Measurements from ENCODE around the gene BUD13.

The BUD13 gene

GRCh38 chr11:116718955-116719501, 53.8 kb downstream of the BUD13 start:
- DNase-seq (no peak), ATAC-seq (no peak)

GRCh38 chr11:116716621-116717020, 56.2 kb downstream of the BUD13 start:
- no peak for DNase-seq
- no peak for ATAC-seq

GRCh38 chr11:116715383-116715782, 57.4 kb downstream of the BUD13 start:
- no peak for ATAC-seq
- no peak for DNase-seq

DNA sequence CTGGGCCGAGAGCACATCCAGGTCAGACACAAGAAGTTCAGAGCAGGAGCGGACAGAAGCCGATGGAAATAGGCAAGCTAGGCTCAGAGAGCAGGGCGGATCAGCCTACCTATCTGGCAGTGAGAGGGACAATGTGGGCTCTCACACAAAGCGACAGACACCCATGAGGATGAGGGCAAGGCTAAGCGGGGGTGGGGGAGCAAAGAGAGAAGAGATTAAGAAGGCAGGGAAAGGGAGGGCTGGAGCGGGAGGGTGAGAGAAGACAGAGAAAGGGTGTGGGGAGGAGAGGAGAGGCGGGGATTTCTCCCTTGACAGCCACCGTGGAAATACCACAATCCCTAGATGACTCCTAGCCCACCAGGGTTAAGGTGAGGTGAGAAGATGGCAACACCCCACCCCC, 57.9 kb downstream of the BUD13 start:
- no peak for ATAC-seq

GRCh38 chr11:116712428-116712827, 60.4 kb downstream of the BUD13 start:
- no peak for DNase-seq
- no peak for ATAC-seq

More for the DNA sequence above, 57.9 kb downstream of the BUD13 start:
- no peak for DNase-seq

DNA sequence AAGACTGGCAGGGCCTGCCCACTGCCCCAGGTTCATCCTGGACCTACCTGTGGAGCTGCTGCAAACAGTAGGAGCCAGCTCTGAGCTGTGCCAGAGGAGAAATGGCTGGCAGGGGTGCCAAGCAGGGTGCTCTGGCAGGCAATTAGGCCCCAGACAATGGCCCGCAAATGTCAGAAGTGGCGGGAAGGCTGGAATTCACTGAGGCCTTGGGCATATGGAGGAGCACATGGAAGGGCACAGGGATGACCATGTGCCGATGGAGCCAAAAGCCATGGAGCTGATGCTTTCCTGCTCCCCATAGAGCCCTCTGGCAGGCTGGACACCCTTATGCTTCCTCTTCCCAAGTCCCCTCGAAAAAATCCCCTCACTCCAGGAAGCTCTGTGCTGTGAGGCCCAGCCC, 62.0 kb downstream of the BUD13 start:
- ATAC-seq (no peak), DNase-seq (no peak)

DNA sequence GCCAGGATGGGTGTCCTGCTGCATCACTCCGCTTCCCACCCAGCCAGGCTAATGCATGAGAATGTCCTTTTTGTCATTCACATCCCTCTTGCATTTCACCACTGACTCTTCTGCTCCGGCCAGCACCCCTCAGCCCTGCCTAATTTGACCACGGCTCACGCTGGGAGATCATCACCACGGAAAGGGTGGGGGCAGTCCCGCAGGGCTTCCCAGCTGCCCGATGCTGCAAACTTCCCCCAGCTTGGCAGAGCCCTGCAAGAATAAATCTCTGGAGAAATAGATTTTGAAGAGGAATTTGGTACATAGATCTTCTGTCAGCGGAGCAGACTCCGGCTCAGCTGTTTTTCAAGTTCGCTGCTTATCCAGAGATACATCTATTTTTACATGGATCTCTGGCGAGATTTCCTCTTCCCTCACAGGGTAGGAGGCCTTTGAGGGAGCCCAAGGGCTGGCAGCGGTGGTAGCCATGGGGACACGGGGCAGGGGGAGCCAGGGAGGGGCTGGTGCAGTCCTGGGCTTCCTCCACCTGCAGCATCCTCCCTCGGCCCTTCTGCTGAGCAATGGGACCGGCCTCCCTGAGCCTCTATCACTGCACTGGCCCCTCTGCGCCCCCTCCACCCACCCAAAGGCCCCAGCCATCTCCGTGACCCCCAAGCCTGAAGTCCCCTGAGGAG, 62.6 kb downstream of the BUD13 start:
- DNase-seq (no peak), ATAC-seq (no peak)

DNA sequence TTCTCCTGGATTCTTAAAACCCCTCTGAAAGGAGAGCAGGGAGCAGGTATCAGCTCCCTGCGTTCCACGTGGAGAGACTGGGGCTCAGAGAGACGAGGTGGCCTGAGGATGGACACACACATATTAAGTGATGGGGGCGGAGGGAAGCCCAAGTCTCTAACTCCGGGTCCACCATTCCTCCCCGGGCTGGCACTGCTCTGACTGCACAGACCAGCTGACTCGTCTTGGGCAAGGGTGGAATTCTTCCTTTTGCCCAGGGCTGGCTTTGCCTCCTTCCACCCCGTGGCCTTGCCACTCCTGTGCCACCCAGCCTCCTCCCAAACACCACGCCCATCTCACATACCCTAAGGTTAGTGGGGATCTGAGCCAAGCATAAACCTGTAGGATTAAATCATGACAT, 65.0 kb downstream of the BUD13 start:
- DNase-seq (no peak), ATAC-seq (no peak)

DNA sequence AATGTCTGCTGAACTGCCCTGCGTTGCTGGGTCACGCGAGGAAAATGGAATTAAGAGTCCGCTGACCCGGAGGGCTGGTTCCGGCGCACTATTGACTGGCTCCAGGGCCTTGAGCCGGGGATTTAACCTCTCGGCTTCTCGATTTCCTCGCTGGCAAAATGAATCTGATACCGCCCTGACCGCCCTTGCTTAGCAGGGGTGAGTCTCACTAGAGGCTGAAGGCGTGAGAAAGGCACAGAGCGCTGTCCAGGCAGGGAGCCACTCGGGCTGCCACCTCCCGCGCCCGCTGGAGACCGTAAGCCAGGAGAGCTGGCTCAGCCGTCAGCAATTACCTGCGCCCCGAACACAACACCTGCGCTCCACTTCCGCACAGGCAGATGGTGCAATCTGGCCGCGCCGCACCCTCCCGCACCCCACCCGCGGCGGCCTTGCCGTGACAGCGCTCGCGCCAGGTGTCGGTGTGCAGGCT, 65.6 kb downstream of the BUD13 start:
- DNase-seq (no peak), ATAC-seq (no peak)

- ATAC-seq (no peak), DNase-seq (no peak)
These were observed 69.4 kb downstream of the BUD13 start for GRCh38 chr11:116703421-116703820.

DNA sequence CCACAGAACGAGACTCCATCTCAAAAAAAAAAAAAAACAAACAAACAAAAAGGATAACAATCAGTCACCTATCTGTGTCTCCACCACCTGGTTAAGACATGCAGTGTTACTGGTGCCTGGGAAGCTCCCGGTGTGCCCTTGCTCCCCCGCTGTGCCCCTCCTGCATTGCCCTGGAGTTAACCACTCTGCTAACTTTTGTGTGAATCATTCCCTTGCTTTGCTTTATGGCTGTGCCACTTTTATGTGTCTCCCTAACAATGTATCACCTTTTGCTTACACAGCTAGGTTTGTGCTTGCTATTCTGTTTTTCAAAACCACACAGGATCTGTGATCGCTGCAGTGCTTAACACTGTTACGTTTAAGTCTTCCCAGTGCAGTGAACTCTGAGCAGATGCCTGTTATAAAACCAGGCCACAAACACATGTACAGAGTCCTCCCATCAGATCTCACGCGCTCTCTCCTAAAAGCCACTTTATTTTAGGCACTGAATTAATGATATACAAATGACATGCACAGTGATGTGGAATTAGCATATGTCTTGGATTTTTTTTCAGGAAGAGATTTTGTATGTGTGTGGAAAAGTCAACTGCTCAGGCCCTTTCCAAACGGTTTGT, 69.9 kb downstream of the BUD13 start:
- ATAC-seq (no peak), DNase-seq (no peak)

DNA sequence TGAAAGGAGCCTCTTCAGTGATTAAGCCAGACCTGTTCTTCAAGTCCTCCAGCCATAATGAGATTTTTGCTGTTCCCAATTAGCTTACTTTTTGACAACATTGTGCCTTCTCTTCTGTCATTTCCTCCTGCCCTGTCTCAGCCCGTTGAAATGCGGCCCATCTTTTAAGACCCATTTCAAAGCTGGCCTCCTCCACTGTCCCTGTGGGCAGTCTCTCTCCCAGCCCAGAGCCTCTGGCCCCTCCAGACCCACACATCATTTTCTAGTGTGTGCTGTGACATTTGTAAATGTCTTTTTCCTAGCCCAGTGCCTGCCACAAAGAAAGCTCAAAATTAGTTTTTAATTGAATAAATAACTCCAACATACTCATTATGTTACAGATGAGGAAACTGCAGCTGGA, 70.9 kb downstream of the BUD13 start:
- DNase-seq (no peak), ATAC-seq (no peak)

GRCh38 chr11:116701297-116701801, 71.4 kb downstream of the BUD13 start:
- ATAC-seq (no peak), DNase-seq (no peak)

DNA sequence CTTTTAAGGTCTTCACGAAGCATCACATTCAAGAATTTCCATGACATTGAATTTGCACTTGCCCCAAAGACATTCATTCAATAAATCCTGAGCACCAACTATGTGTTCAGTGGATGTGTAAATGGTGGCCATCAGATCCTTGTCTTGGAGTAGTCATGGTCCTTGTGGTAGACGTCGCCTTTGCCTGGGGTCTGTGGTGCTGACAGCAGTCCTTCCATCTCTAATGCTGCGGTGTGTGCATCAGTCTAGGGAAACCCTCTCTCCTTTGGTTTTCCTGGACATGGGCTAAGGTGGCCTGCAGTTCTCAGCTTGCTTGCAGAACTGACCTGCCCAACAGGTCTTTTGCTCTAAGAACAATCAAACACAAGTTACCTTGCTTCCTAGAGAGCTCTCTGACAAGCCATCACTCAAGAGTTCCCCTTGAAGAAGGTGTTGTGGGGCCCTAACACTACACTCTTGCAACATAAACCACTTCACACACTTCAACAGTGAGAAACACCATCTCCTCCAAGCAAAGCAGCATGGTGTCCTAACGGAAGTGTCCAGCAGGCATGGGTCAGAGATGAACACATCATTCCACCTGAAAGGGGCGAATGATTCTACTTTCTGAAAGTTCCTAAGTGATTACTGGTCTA, 72.1 kb downstream of the BUD13 start:
- no peak for ATAC-seq
- DNase-seq, result no peak
